GM18868 (cell line): ENCODE measurements around the gene COQ5.
"Not testable (repeated sequence)": the region's sequence is repeated elsewhere in the genome, so short reads cannot be mapped to it uniquely, and the experiment has no call there.

Experiments used
- ATAC-seq: cut with Tn5 transposase; IDR thresholded peaks from one replicate; pipeline ENCODE4 v1.9.1; 2021; ENCODE audit warnings: mild to moderate bottlenecking, moderate library complexity; ENCODE audit not compliant: unreplicated experiment

Gene COQ5

GRCh38 chr12:120528861-120529525, at the start of gene COQ5:
Gene COQ5, minus strand, starts transcription at chr12:120529158. Its CDS starts 17 bp downstream, at chr12:120529141.
- peak; percentile 88 for ATAC-seq

- ATAC-seq: no peak
Observed at GRCh38 chr12:120574106-120574505, 45.1 kb upstream of the COQ5 start.

DNA sequence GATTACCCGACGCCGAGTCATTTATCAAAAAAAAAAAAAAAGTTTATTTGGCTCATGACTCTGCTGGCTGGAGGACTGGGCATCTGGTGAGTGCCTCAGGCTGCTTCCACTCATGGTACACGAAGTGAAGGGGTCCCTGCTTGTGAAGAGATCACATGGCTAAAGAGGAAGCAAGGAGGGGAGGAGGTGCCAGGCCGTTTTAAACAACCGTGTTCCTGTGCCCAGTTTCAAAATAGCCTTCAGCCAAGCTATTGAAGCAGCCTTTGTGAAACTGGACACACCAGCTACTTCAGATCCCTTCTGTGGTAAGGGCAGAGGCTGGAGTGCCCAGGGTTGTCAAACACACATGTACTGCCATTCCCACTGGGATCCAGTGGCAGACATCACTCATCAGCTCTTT, 44.6 kb upstream of the COQ5 start:
- ATAC-seq: no peak

- no peak for ATAC-seq
Observed at GRCh38 chr12:120571299-120571698, 42.3 kb upstream of the COQ5 start.

DNA sequence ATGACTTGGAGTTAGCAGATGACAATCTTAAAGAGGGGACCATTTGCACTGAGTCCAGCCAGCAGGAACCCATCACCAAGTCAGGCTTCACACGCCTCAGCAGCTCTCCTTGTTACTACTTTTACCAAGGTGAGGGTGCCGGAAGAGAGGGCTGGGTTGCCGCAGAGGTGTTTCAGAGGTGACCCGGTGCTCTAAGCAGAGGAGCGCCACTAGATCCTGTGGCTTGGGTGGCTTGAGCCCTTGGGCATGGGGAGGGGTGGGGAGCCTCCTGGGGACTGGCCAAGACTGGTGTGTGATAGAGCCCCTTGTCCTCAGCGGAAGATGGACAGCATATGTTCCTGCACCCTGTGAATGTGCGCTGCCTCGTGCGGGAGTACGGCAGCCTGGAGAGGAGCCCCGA, 34.5 kb upstream of the COQ5 start:
- no peak for ATAC-seq

DNA sequence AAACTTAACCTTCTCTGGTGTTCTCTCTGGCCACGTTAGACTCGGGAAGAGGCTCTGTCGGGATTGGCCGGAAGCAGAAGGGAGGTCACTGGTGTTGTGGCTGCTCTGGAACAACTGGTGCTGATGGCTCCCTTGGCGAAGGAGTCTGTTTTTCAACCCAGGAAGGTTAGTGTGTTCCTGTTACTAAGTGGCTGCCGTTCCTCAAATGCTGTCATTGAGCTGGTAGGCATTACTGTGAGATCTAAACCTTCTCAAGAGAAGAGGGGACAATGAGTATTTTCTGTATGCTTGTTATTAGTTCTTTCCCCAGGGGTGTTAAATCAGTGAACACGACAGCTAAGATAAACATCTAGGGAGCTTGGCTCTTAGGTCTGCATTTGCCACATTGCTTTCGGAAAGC, 33.9 kb upstream of the COQ5 start:
- no peak for ATAC-seq

DNA sequence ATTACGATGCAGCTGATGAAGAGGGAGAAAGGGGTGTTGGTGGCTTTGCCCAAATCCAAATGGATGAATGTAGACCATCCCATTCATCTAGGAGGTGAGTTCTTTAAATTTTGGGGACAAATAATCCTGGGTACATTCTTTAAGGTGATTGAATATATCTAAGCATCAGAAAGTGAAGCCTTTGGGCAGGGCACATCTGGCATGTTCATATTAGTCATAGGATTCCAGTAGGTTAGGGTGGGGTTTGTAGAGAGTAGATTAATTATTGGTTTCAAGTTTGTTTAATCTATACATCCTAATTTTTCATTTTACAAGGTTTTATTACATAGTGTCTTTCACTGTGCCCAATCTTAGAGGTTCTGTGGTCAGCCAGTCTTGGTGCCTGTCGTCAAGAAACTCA, 28.6 kb upstream of the COQ5 start:
- no peak for ATAC-seq

GRCh38 chr12:120554678-120555077, 25.7 kb upstream of the COQ5 start:
- ATAC-seq: no peak

- no peak for ATAC-seq
Observed at GRCh38 chr12:120546050-120546386, 17.1 kb upstream of the COQ5 start.

DNA sequence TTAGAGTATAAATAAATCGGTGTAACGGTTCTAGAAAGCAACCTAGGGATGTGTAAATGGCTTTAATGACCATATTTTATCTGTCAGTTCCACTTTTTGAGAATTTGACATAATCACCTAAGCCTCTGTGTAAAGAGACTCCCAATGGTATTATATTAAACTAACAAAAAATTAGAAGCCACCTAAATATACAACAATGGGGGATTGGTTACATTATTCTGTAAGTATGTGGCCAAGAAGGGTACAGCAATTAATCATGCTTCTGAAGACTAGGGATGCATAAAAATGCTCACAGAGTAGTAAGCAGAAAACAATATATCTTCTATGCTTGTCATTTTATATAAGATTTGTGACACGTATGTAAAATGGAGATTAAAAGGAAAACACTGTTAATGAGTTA, 15.7 kb upstream of the COQ5 start:
- ATAC-seq: no peak

DNA sequence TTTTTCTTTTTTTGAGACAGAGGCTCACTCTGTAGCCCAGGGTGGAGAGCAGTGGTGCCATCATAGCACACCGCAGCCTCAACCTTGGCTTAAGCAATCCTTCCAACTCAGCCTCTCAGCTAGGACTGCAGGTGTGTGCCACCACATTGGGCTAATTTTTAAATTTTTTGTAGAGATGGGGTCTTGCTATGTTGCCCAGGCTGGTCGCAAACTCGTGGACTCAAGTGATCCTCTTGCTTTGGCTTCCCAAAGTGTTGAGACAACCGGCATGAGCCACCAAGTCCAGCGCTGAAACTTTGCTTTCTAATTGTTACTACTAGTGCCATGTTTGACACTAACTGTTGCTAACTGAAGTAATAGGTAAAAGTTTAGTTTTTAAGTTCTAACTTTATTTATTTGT, 13.2 kb upstream of the COQ5 start:
- ATAC-seq: no peak

GRCh38 chr12:120540445-120540844, 11.5 kb upstream of the COQ5 start:
- no peak for ATAC-seq

DNA sequence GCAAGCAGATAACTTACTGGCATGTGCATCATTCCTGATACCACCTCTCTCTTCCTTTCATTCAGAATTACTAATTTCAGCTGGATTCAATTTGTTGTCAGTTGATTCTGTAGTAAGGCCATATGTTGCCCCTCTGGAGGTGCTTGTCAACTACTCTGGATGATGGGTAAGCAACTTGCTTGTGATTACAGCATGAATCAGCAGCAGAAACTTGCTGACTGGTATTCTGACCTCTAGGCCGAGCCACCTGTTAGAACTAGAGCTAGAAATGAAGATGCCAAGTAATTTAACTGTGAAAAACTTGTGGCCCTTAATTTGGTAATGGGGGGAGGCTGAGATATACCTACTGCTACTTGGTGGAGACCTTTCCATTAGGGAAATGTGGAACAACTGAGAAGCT, 10.3 kb upstream of the COQ5 start:
- no peak for ATAC-seq

GRCh38 chr12:120538281-120539156, 9.6 kb upstream of the COQ5 start:
- no peak for ATAC-seq

- no peak for ATAC-seq
Observed at GRCh38 chr12:120537856-120538220, 8.9 kb upstream of the COQ5 start.

GRCh38 chr12:120536064-120536791, 7.3 kb upstream of the COQ5 start:
- no peak for ATAC-seq

GRCh38 chr12:120534703-120535655, 6.0 kb upstream of the COQ5 start:
- ATAC-seq: peak; percentile 47

DNA sequence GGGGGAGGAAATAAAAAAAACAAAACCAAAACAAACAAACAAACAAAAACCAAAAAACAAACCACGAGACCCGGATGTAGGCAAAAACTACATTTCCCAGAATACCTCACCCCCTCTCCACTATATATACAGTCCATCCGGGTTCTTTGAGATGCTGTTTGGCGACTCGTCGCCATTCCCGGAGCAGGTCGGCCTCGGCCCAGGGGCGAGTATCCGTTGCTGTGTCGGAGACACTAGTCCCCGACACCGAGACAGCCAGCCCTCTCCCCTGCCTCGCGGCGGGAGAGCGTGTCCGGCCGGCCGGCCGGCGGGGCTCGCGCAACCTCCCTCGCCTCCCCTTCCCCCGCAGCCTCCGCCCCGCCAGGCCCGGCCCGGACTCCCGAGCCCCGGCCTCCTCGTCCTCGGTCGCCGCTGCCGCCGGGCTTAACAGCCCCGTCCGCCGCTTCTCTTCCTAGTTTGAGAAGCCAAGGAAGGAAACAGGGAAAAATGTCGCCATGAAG, 5.3 kb upstream of the COQ5 start, which contains the start of gene RNF10:
RNF10 (plus strand) TSS at position 154 of the 500 bp plus-strand sequence. CDS start 456 bp downstream, outside the sequence.
- ATAC-seq: peak; percentile 58

DNA sequence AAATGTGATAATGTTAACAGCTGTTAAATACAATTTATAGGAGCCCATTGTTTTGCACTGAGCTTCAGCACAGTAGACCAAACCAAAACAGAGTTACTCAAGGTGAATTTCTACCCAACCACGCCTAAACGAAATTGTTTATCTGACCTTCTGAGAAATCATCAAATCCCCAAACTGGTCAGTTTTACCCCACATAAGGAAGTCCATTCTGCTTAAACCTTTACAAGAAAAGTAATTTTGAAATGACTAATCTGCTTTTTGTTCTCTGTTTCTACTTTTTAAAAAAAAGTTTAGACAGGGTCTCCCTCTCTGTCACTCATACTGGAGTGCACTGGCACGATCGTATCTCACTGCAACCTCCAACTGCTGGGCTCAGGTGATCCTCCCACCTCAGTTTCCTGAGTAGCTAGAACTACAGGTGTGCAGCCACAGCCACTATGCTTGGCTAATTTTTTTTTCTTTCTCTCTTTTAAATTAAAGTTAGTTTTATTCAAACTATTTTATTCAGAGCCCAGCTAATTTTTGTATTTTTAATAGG, 3.8 kb upstream of the COQ5 start:
- no peak for ATAC-seq

- ATAC-seq: not testable (repeated sequence)
Observed at GRCh38 chr12:120530418-120530761, 1.4 kb upstream of the COQ5 start.
